Measurements from ENCODE around the gene LHX2.

DNA sequence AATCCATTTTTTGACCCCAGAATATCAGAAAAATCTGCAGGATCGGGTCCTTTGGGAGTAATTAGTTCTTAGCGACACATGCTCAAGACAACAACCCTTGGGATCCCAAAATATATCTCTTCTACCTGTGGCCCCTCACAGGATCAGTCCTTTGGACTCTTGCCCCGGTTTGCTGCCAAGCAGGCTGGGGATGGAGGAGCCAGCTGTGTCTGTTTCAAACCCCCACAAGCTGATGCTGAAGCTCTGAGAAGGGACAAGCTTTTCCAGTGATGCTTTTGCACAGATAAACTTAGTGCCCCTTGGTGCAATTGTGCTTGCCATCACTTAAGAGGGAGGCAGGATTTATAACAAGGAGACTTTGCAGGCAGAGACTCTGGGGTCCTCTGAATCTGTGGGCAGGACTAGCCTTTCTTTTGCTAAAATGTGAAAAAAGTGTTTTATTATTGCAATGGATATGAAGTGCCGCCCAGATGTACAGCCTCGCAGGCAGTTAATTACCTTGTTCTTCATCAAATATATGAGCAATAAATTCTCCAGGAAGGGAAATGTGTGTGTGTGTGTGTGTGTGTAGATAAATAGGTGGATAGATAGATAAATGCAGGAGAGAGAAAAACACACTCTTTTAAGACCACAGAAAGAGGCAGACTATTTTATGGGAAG lies 9.6 kb upstream of the LHX2 start:
- TF ChIP-seq POLR2AphosphoS5 (IDR thresholded peaks at IDR 0.05) (no peak), CTCF (IDR thresholded peaks at IDR 0.05) (no peak)
